ENCODE results near the gene CALCB.
"Not testable (repeated sequence)": the region's sequence is repeated elsewhere in the genome, so short reads cannot be mapped to it uniquely, and the experiment has no call there.

CALCB gene

GRCh38 chr11:15053191-15053685 is 20.2 kb upstream of the CALCB start:
- Histone ChIP-seq H3K27ac (ENCODE audit: low read length) (no peak overlapping the region), H3K27me3 (ENCODE audit: control insufficient read depth, insufficient read depth, low read length) (no peaks in the 10 kb centered on the region)

GRCh38 chr11:15055620-15056356 is 17.6 kb upstream of the CALCB start:
- Histone ChIP-seq H3K27ac (ENCODE audit: low read length) (no peak overlapping the region), H3K4me3 (ENCODE audit: low read length) (no peak overlapping the region), H3K27me3 (ENCODE audit: control insufficient read depth, insufficient read depth, low read length) (no peaks in the 10 kb centered on the region), H3K36me3 (ENCODE audit: control insufficient read depth, low read depth, low read length) (no peaks in the 10 kb centered on the region), H3K9ac (ENCODE audit: low read length) (no peak overlapping the region), H3K9me3 (ENCODE audit: control insufficient read depth, low read depth, low read length) (no peaks in the 10 kb centered on the region), H3K4me1 (ENCODE audit: control insufficient read depth, low read depth, low read length) (no peaks in the 10 kb centered on the region)

More at GRCh38 chr11:15053191-15053685, 20.2 kb upstream of the CALCB start:
- Histone ChIP-seq H3K9me3 (ENCODE audit: control insufficient read depth, low read depth, low read length) (no peaks in the 10 kb centered on the region), H3K9ac (ENCODE audit: low read length) (no peak overlapping the region), H3K4me1 (ENCODE audit: control insufficient read depth, low read depth, low read length) (no peaks in the 10 kb centered on the region), H3K4me3 (ENCODE audit: low read length) (no peak overlapping the region), H3K36me3 (ENCODE audit: control insufficient read depth, low read depth, low read length) (no peaks in the 10 kb centered on the region)

- no peaks in the 10 kb centered on the region for H3K27me3 ChIP-seq (ENCODE audit: control insufficient read depth, insufficient read depth, low read length)
- H3K4me3 ChIP-seq (ENCODE audit: low read length): no peak overlapping the region
- no peaks in the 10 kb centered on the region for H3K9me3 ChIP-seq (ENCODE audit: control insufficient read depth, low read depth, low read length)
- no peak overlapping the region for H3K9ac ChIP-seq (ENCODE audit: low read length)
- H3K4me1 ChIP-seq (ENCODE audit: control insufficient read depth, low read depth, low read length): no peaks in the 10 kb centered on the region
- no peaks in the 10 kb centered on the region for H3K36me3 ChIP-seq (ENCODE audit: control insufficient read depth, low read depth, low read length)
- H3K27ac ChIP-seq (ENCODE audit: low read length): no peak overlapping the region
Observed at GRCh38 chr11:15057329-15057728, 16.1 kb upstream of the CALCB start.

- no peaks in the 10 kb centered on the region for H3K27me3 ChIP-seq (ENCODE audit: control insufficient read depth, insufficient read depth, low read length)
- H3K9ac ChIP-seq (ENCODE audit: low read length): no peak overlapping the region
- H3K4me3 ChIP-seq (ENCODE audit: low read length): no peak overlapping the region
- no peaks in the 10 kb centered on the region for H3K9me3 ChIP-seq (ENCODE audit: control insufficient read depth, low read depth, low read length)
- no peaks in the 10 kb centered on the region for H3K4me1 ChIP-seq (ENCODE audit: control insufficient read depth, low read depth, low read length)
- no peak overlapping the region for H3K27ac ChIP-seq (ENCODE audit: low read length)
- no peaks in the 10 kb centered on the region for H3K36me3 ChIP-seq (ENCODE audit: control insufficient read depth, low read depth, low read length)
Observed at GRCh38 chr11:15059132-15059915, 14.1 kb upstream of the CALCB start.

- Histone ChIP-seq H3K9ac (ENCODE audit: low read length) (no peak overlapping the region), H3K4me1 (ENCODE audit: control insufficient read depth, low read depth, low read length) (no peaks in the 10 kb centered on the region), H3K4me3 (ENCODE audit: low read length) (no peak overlapping the region), H3K9me3 (ENCODE audit: control insufficient read depth, low read depth, low read length) (no peaks in the 10 kb centered on the region), H3K27me3 (ENCODE audit: control insufficient read depth, insufficient read depth, low read length) (no peaks in the 10 kb centered on the region), H3K36me3 (ENCODE audit: control insufficient read depth, low read depth, low read length) (no peaks in the 10 kb centered on the region), H3K27ac (ENCODE audit: low read length) (no peak overlapping the region)
Observed at GRCh38 chr11:15062599-15062998, 10.8 kb upstream of the CALCB start.

GRCh38 chr11:15069751-15070150 is 3.6 kb upstream of the CALCB start:
- H3K36me3 ChIP-seq (ENCODE audit: control insufficient read depth, low read depth, low read length); H3K27ac ChIP-seq (ENCODE audit: low read length); H3K9ac ChIP-seq (ENCODE audit: low read length); H3K4me1 ChIP-seq (ENCODE audit: control insufficient read depth, low read depth, low read length); H3K4me3 ChIP-seq (ENCODE audit: low read length); H3K9me3 ChIP-seq (ENCODE audit: control insufficient read depth, low read depth, low read length): not testable (repeated sequence)
- H3K27me3 ChIP-seq (ENCODE audit: control insufficient read depth, insufficient read depth, low read length): peaks cover 26% of the 10 kb centered on the region

- peaks cover 26% of the 10 kb centered on the region for H3K27me3 ChIP-seq (ENCODE audit: control insufficient read depth, insufficient read depth, low read length)
- H3K4me3 ChIP-seq (ENCODE audit: low read length): no peak overlapping the region
- H3K9me3 ChIP-seq (ENCODE audit: control insufficient read depth, low read depth, low read length): no peaks in the 10 kb centered on the region
- no peak overlapping the region for H3K27ac ChIP-seq (ENCODE audit: low read length)
- H3K9ac ChIP-seq (ENCODE audit: low read length): no peak overlapping the region
- H3K36me3 ChIP-seq (ENCODE audit: control insufficient read depth, low read depth, low read length): no peaks in the 10 kb centered on the region
- H3K4me1 ChIP-seq (ENCODE audit: control insufficient read depth, low read depth, low read length): no peaks in the 10 kb centered on the region
Observed at GRCh38 chr11:15071556-15072255, 1.7 kb upstream of the CALCB start.

- Histone ChIP-seq H3K36me3 (ENCODE audit: control insufficient read depth, low read depth, low read length) (no peaks in the 10 kb centered on the region), H3K27ac (ENCODE audit: low read length) (no peak overlapping the region), H3K9ac (ENCODE audit: low read length) (no peak overlapping the region), H3K27me3 (ENCODE audit: control insufficient read depth, insufficient read depth, low read length) (peaks cover 26% of the 10 kb centered on the region), H3K4me1 (ENCODE audit: control insufficient read depth, low read depth, low read length) (peaks cover 3% of the 10 kb centered on the region), H3K9me3 (ENCODE audit: control insufficient read depth, low read depth, low read length) (no peaks in the 10 kb centered on the region), H3K4me3 (ENCODE audit: low read length) (peak overlapping the region; percentile 67)
Observed at GRCh38 chr11:15072551-15073143, 746 bp upstream of the CALCB start.

- H3K27ac ChIP-seq (ENCODE audit: low read length): no peak overlapping the region
- H3K9ac ChIP-seq (ENCODE audit: low read length): no peak overlapping the region
- peak overlapping the region; percentile 67 for H3K4me3 ChIP-seq (ENCODE audit: low read length)
- no peaks in the 10 kb centered on the region for H3K9me3 ChIP-seq (ENCODE audit: control insufficient read depth, low read depth, low read length)
- H3K4me1 ChIP-seq (ENCODE audit: control insufficient read depth, low read depth, low read length): peaks cover 3% of the 10 kb centered on the region
- H3K36me3 ChIP-seq (ENCODE audit: control insufficient read depth, low read depth, low read length): no peaks in the 10 kb centered on the region
- peaks cover 26% of the 10 kb centered on the region for H3K27me3 ChIP-seq (ENCODE audit: control insufficient read depth, insufficient read depth, low read length)
Observed at GRCh38 chr11:15074206-15075161, 1.1 kb downstream of the CALCB start.

- Histone ChIP-seq H3K27me3 (ENCODE audit: control insufficient read depth, insufficient read depth, low read length) (peaks cover 26% of the 10 kb centered on the region), H3K27ac (ENCODE audit: low read length) (no peak overlapping the region), H3K9me3 (ENCODE audit: control insufficient read depth, low read depth, low read length) (no peaks in the 10 kb centered on the region), H3K36me3 (ENCODE audit: control insufficient read depth, low read depth, low read length) (no peaks in the 10 kb centered on the region), H3K4me1 (ENCODE audit: control insufficient read depth, low read depth, low read length) (peaks cover 3% of the 10 kb centered on the region), H3K4me3 (ENCODE audit: low read length) (no peak overlapping the region), H3K9ac (ENCODE audit: low read length) (no peak overlapping the region)
Observed at GRCh38 chr11:15075162-15075526, 1.8 kb downstream of the CALCB start.

Measured in iPS-18a (cell line).